Metanephros (tissue), 2 donors: Measurements from ENCODE around the gene TXNDC12. TPM values are rescaled to one million over a fixed set of nuclear protein-coding genes. Genes with fewer than 3 reads are reported as not detected.

Source experiments
- small RNA-seq: library from RNA; depleted of rRNA; stranded (forward); fragments of <200 nt; gene quantifications from one replicate; pipeline ENCODE3, GENCODE V24; 2014; ENCODE audit warnings: low replicate concordance
- total RNA-seq: library from RNA; depleted of rRNA; stranded (reverse); fragments of >200 nt; gene quantifications from one replicate; pipeline ENCODE4 v1.2.3, GENCODE V29; 2014

The TXNDC12 gene
- total RNA-seq: 21.4 TPM

DNA sequence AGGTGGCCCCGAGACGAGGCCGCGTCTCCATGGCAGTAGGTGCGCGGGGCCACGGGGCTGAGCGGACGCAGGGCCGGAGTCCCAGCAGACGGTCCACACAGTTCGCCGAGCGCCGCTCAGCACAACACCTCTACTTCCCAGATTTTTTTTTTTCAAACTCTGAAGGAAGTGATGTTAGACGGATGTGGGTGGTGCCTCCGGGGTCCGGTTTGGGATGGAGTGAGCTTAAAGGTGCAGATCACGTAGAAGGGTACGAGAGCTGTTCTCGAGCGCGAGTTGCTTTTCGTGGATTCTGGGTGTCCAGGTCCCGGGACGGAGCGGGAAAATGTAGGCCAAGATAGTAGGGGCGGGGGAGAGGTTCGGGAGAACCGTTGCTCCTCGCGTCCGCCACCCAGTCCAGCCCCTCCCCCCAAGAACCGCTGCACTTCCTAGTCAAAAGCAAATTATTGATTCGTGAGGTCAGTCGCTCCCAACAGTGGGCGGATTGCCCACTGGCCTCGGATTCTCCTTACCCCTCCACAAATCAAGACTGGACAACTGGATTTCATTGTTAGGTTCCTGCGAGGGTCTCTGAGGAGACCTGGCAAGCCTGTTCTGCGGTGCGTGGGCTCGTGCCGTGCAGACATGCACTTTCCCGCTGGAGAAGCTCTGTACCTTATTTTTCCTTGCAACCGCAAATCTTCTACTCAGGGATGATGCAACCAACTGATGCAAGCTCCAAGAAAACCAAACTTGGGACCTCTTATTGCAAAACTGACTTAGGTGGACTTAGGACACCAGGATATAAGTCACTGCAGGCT lies at the start of gene TXNDC12:
Gene TXNDC12 (minus strand): TSS at position 126 of the 800 bp plus-strand sequence. CDS start 95 bp downstream, at position 31.

DNA sequence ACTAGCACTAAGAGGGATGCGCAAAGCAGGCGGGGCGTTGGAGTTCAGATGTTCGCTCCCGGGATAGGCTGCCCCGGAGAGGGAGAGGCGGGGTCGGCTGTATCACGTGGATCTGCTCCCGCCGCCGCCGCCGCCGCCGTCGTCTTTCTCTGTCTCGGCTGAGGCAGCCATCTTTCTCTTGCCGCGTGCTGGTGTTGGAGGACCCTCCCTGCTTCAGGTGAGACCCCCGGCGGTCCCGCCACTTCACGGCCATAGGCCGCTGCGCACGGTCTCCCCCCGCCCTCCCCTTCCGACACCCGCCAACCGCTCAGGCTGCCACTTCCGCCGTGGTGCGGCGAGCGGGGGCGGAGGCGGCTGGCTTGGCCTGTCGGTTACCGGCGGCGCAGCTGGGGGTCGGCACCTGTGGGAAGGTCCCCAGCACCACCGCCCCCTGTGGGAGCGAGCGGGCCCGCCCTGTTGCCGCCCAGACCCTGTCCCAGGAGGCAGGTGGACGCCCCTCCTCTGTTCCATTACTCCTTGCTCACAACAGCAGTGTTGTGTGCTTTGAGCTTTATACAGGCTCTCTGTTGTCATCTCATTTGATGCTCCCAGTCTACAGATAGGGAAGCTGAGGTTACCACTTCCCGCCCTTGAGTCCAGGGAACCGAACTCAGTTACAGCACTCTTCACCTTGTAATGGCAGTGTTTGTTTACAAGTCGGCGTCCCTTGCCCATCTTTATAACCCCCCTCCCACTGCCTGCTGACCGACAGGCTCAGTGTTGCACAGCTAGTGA lies 1.4 kb upstream of the TXNDC12 start, which contains the start of gene BTF3L4:
Gene BTF3L4 (plus strand): TSS at position 133 of the 774 bp plus-strand sequence. CDS start 3,553 bp downstream, outside the sequence.

DNA sequence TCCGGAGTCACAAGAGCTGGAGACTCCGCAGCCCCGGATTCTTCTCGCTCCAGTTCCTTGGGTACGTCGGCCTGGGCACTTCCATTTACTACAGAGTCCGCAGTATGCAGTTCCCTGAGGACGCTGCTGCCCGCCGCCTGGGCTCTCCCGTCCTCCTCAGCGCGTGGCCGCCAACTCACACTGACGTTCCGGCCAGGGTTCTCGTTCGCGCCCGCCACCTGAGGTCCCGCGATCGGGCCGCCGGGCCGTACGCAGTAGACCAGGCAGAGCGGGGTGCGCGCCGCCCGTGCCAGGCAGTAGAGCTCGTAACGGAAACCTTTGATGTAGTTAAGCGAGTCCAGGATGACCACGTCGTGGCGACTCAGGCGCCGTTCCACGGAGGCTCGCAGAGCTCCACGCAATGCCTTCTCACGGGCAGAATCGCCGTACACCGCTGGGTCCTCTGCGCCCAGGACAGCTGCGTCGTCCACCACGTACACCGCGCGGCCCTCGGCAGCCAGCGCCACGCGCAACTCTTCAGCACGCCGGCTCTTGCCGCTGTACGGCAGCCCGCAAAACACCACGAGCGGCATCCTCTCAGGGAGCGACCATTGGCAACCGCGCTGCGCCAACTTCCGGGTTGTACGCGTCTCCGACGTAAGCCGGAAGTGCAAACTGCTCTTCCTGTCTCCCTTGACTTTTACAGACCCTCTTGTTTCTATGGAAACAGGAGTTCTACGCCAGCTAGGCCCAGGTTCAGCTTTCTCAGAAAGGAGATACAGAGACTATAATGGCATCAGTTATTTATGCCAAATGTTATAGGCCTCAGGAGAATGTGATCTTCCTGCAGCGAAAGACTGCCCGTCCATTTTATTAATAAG lies 21.6 kb downstream of the TXNDC12 start, which contains the start of gene KTI12:
Gene KTI12 (minus strand): TSS at position 621 of the 860 bp plus-strand sequence. CDS start 49 bp downstream, at position 572.

DNA sequence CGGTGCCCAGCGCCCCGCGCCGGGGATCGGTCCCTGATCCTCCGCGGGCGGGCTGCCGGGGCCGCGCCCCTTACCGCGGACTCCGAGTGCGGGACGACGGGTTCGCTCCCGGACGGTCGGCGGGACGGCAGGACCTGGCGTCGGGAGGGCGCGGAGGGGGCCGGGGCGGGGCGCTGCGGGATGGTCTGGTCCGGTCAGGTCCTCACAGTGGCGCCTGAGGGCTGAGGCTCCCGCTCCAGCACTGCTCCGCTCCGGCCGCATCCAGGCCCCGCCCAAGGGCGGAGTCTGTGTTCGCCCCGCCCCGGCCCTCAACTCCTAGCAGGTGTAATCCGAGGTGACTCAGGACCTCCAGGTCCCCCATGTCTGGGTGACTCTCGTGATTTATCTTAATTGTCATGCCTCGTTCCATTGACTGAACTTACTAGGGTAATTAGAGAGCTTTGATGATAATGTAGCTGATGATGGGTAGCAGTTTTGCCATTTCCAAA lies 64.5 kb downstream of the TXNDC12 start, which contains the start of gene RAB3B:
Gene RAB3B (minus strand): TSS at position 223 of the 488 bp plus-strand sequence. CDS start 13,583 bp downstream, outside the sequence.

Small RNA genes within 50 kb of the gene (small RNA-seq; reads per million reads assigned to genes)
- gene RN7SL290P (not detected), gene RNA5SP48 (not detected)

Other genes with a start within 250 kb of the TXNDC12 start
- 74.9 TPM for gene NRDC, start 176.5 kb downstream of the TXNDC12 start, total RNA-seq
- gene RAB3B, start 64.5 kb downstream of the TXNDC12 start, total RNA-seq: 3.7 TPM
- gene KTI12, start 21.4 kb downstream of the TXNDC12 start, total RNA-seq: 8.9 TPM
- 32.8 TPM for gene BTF3L4, start 1.1 kb upstream of the TXNDC12 start, total RNA-seq
- 42.1 TPM for gene ZFYVE9, start 86.9 kb upstream of the TXNDC12 start, total RNA-seq